DND-41 (cell line): Measurements from ENCODE around the gene FAP.

ENCODE experiments used
- EZH2 ChIP-seq: IDR thresholded peaks from 3 replicates; pipeline ENCODE4 v1.6.1; 2012; ENCODE audit warnings: borderline replicate concordance, low read depth, mild to moderate bottlenecking, moderate library complexity, low read length, inconsistent platforms; ENCODE audit not compliant: severe bottlenecking
- TF ChIP-seq, protein P1 (sequence below): IDR thresholded peaks from 2 replicates; pipeline ENCODE4 v1.5.1; 2012; ENCODE audit warnings: borderline replicate concordance, low read length, moderate library complexity, mild to moderate bottlenecking; ENCODE audit not compliant: poor library complexity, severe bottlenecking; ENCODE audit errors: extremely low read depth

- TF ChIP-seq, protein P1, sequence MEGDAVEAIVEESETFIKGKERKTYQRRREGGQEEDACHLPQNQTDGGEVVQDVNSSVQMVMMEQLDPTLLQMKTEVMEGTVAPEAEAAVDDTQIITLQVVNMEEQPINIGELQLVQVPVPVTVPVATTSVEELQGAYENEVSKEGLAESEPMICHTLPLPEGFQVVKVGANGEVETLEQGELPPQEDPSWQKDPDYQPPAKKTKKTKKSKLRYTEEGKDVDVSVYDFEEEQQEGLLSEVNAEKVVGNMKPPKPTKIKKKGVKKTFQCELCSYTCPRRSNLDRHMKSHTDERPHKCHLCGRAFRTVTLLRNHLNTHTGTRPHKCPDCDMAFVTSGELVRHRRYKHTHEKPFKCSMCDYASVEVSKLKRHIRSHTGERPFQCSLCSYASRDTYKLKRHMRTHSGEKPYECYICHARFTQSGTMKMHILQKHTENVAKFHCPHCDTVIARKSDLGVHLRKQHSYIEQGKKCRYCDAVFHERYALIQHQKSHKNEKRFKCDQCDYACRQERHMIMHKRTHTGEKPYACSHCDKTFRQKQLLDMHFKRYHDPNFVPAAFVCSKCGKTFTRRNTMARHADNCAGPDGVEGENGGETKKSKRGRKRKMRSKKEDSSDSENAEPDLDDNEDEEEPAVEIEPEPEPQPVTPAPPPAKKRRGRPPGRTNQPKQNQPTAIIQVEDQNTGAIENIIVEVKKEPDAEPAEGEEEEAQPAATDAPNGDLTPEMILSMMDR, result no peak
- TF ChIP-seq EZH2, result no peak
Observed at GRCh38 chr2:162241571-162241970, 1.7 kb downstream of the FAP start.
